Iris pigment epithelial cell (primary cell): ENCODE data around the gene GOLGA6L10.
"Not testable (repeated sequence)": the region's sequence is repeated elsewhere in the genome, so short reads cannot be mapped to it uniquely, and the experiment has no call there.

Experiments
- DNase-seq: peaks from one replicate; pipeline ENCODE4 v3.0.0-alpha.2; 2011; ENCODE audit warnings: low read depth

The GOLGA6L10 gene

GRCh38 chr15:82342632-82343374 lies 6.5 kb downstream of the GOLGA6L10 start:
- not testable (repeated sequence) for DNase-seq

- not testable (repeated sequence) for DNase-seq
Observed at GRCh38 chr15:82338573-82338972, 10.7 kb downstream of the GOLGA6L10 start.

GRCh38 chr15:82338053-82338452 lies 11.2 kb downstream of the GOLGA6L10 start:
- DNase-seq = not testable (repeated sequence)

- not testable (repeated sequence) for DNase-seq
Observed at GRCh38 chr15:82337051-82337450, 12.2 kb downstream of the GOLGA6L10 start.

- DNase-seq = peak; percentile 46
Observed at GRCh38 chr15:82336180-82336647, 13.1 kb downstream of the GOLGA6L10 start.

- DNase-seq = not testable (repeated sequence)
Observed at GRCh38 chr15:82335006-82335405, 14.3 kb downstream of the GOLGA6L10 start.

- not testable (repeated sequence) for DNase-seq
Observed at GRCh38 chr15:82334554-82334932, 14.7 kb downstream of the GOLGA6L10 start.

GRCh38 chr15:82333603-82334553 lies 15.4 kb downstream of the GOLGA6L10 start:
- DNase-seq = not testable (repeated sequence)

- DNase-seq = not testable (repeated sequence)
Observed at GRCh38 chr15:82332711-82333602, 16.3 kb downstream of the GOLGA6L10 start.

- DNase-seq = not testable (repeated sequence)
Observed at GRCh38 chr15:82331576-82332304, 17.5 kb downstream of the GOLGA6L10 start.

GRCh38 chr15:82330921-82331320 lies 18.4 kb downstream of the GOLGA6L10 start:
- not testable (repeated sequence) for DNase-seq

GRCh38 chr15:82329039-82329438 lies 20.2 kb downstream of the GOLGA6L10 start:
- DNase-seq = not testable (repeated sequence)

- not testable (repeated sequence) for DNase-seq
Observed at GRCh38 chr15:82327372-82327771, 21.9 kb downstream of the GOLGA6L10 start.

GRCh38 chr15:82326896-82327295 lies 22.4 kb downstream of the GOLGA6L10 start:
- not testable (repeated sequence) for DNase-seq

GRCh38 chr15:82325646-82326045 lies 23.6 kb downstream of the GOLGA6L10 start:
- DNase-seq = not testable (repeated sequence)

GRCh38 chr15:82324831-82325230 lies 24.4 kb downstream of the GOLGA6L10 start:
- DNase-seq = not testable (repeated sequence)

- not testable (repeated sequence) for DNase-seq
Observed at GRCh38 chr15:82322488-82322887, 26.8 kb downstream of the GOLGA6L10 start.

- DNase-seq = not testable (repeated sequence)
Observed at GRCh38 chr15:82320861-82321260, 28.4 kb downstream of the GOLGA6L10 start.

- not testable (repeated sequence) for DNase-seq
Observed at GRCh38 chr15:82319522-82320278, 29.6 kb downstream of the GOLGA6L10 start.

- DNase-seq = not testable (repeated sequence)
Observed at GRCh38 chr15:82318281-82318680, 31.0 kb downstream of the GOLGA6L10 start.
